ENCODE results near the gene NOL4L.

DNA sequence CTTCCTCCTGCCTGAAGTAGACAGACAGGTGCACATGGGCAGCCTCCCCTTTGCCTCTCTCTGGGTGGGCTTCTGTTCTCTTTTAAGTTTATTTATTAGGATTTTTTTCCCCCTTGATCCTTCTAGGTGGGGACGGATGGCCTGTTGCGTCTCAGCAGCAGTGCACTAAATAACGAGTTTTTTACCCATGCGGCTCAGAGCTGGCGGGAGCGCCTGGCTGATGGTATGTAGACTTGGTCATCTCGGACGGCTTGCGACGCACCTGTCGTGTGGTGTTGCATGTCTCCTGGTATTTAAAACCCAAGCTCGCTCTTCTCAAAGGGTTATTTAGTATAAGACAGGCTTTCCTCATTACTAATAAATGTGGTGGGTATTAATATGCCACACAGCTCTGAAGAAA, 153.7 kb downstream of the NOL4L start:
- TF ChIP-seq, protein P1, sequence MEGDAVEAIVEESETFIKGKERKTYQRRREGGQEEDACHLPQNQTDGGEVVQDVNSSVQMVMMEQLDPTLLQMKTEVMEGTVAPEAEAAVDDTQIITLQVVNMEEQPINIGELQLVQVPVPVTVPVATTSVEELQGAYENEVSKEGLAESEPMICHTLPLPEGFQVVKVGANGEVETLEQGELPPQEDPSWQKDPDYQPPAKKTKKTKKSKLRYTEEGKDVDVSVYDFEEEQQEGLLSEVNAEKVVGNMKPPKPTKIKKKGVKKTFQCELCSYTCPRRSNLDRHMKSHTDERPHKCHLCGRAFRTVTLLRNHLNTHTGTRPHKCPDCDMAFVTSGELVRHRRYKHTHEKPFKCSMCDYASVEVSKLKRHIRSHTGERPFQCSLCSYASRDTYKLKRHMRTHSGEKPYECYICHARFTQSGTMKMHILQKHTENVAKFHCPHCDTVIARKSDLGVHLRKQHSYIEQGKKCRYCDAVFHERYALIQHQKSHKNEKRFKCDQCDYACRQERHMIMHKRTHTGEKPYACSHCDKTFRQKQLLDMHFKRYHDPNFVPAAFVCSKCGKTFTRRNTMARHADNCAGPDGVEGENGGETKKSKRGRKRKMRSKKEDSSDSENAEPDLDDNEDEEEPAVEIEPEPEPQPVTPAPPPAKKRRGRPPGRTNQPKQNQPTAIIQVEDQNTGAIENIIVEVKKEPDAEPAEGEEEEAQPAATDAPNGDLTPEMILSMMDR (IDR thresholded peaks at IDR 0.05), result no peak
- TF ChIP-seq POLR2A (IDR thresholded peaks at IDR 0.05), result no peak
